ENCODE data around the gene CYP2C18.
"Not testable (repeated sequence)": the region's sequence is repeated elsewhere in the genome, so short reads cannot be mapped to it uniquely, and the experiment has no call there.

DNA sequence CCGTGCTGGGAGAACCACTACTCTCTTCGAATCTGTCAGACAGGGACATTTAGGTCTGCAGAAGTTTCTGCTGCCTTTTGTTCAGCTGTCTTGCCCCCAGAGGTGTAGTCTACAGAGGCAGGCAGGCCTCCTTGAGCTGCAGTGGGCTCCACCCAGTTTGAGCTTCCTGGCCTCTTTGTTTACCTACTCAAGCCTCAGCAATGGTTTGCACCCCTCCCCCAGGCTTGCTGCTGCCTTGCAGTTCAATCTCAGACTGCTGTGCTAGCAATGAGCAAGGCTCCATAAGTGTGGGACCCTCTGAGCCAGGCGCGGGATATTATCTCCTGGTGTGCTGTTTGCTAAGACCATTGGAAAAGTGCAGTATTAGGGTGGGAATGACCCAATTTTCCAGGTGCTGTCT, 20.5 kb upstream of the CYP2C18 start:
- TF ChIP-seq, protein P1, sequence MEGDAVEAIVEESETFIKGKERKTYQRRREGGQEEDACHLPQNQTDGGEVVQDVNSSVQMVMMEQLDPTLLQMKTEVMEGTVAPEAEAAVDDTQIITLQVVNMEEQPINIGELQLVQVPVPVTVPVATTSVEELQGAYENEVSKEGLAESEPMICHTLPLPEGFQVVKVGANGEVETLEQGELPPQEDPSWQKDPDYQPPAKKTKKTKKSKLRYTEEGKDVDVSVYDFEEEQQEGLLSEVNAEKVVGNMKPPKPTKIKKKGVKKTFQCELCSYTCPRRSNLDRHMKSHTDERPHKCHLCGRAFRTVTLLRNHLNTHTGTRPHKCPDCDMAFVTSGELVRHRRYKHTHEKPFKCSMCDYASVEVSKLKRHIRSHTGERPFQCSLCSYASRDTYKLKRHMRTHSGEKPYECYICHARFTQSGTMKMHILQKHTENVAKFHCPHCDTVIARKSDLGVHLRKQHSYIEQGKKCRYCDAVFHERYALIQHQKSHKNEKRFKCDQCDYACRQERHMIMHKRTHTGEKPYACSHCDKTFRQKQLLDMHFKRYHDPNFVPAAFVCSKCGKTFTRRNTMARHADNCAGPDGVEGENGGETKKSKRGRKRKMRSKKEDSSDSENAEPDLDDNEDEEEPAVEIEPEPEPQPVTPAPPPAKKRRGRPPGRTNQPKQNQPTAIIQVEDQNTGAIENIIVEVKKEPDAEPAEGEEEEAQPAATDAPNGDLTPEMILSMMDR (IDR thresholded peaks at IDR 0.05), result not testable (repeated sequence)
- TF ChIP-seq POLR2A (IDR thresholded peaks at IDR 0.05), result not testable (repeated sequence)

Measured in Peyer's patch (tissue), 4 donors.